HG02763 (cell line): ENCODE results near the gene HOXA6.

ENCODE experiments used
- ATAC-seq: cut with Tn5 transposase; IDR thresholded peaks from one replicate; pipeline ENCODE4 v1.9.1; 2021; ENCODE audit warnings: mild to moderate bottlenecking, moderate library complexity; ENCODE audit not compliant: unreplicated experiment

The HOXA6 gene

GRCh38 chr7:27100694-27101170 is 46.8 kb downstream of the HOXA6 start:
- no peak for ATAC-seq

GRCh38 chr7:27099453-27100370 is 47.9 kb downstream of the HOXA6 start:
- ATAC-seq, result no peak

GRCh38 chr7:27098578-27099451 is 48.8 kb downstream of the HOXA6 start:
- no peak for ATAC-seq

GRCh38 chr7:27097686-27098577 is 49.6 kb downstream of the HOXA6 start:
- no peak for ATAC-seq

GRCh38 chr7:27096768-27097514 is 50.6 kb downstream of the HOXA6 start:
- no peak for ATAC-seq

GRCh38 chr7:27095897-27096767 is 51.4 kb downstream of the HOXA6 start, which contains the start of gene HOXA1:
Gene HOXA1 (minus strand): TSS chr7:27096000. CDS start chr7:27095912, 88 bp downstream.
- ATAC-seq, result peak; percentile 88
